ENCODE data around the gene EIF4E1B.

The EIF4E1B gene

GRCh38 chr5:176609724-176610434 lies 20.6 kb upstream of the EIF4E1B start, which contains the start of gene GPRIN1:
GPRIN1 (minus strand) TSS chr5:176610156; CDS start chr5:176599834, 10,322 bp downstream.
- H2AFZ ChIP-seq (ENCODE audit: low read length) = no peak within 1 kb of the TSS
- no peaks in the 10 kb centered on the region for H3K36me3 ChIP-seq (ENCODE audit: insufficient read depth, low read length)
- TF ChIP-seq CTCF (conservative IDR thresholded peaks at IDR 0.05; ENCODE audit: low read length) (no peak), EZH2phosphoT487 (IDR thresholded peaks at IDR 0.05; ENCODE audit: borderline replicate concordance) (no peak)

GRCh38 chr5:176610435-176610773 lies 20.1 kb upstream of the EIF4E1B start:
- H4K20me1 ChIP-seq (ENCODE audit: insufficient read depth, low read length, poor library complexity, severe bottlenecking) = no peaks in the 10 kb centered on the region
- H3K9me3 ChIP-seq (ENCODE audit: insufficient read depth, low read depth, low read length) = no peaks in the 10 kb centered on the region
- H3K79me2 ChIP-seq (ENCODE audit: insufficient read depth, low read length) = no peaks in the 10 kb centered on the region
- H3K4me3 ChIP-seq (ENCODE audit: low read length, poor library complexity, severe bottlenecking) = no peak overlapping the region
- H3K9ac ChIP-seq (ENCODE audit: low read depth, low read length, poor library complexity, severe bottlenecking) = no peak overlapping the region
- H2AFZ ChIP-seq (ENCODE audit: low read length) = no peak overlapping the region
- no peaks in the 10 kb centered on the region for H3K36me3 ChIP-seq (ENCODE audit: insufficient read depth, low read length)
- H3K4me1 ChIP-seq (ENCODE audit: insufficient read depth, low read length, poor library complexity, severe bottlenecking) = no peaks in the 10 kb centered on the region
- H3K4me2 ChIP-seq (ENCODE audit: low read depth, low read length, poor library complexity, severe bottlenecking) = no peak overlapping the region
- no peak for TF ChIP-seq CTCF (conservative IDR thresholded peaks at IDR 0.05; ENCODE audit: low read length)
- no peak for TF ChIP-seq EZH2phosphoT487 (IDR thresholded peaks at IDR 0.05; ENCODE audit: borderline replicate concordance)
- no peaks in the 10 kb centered on the region for H3F3A ChIP-seq (ENCODE audit: low read depth)
- H3K9me2 ChIP-seq (replicated peaks; ENCODE audit: low read depth, low read length) = no peaks in the 10 kb centered on the region
- H3K27me3 ChIP-seq (ENCODE audit: insufficient read depth, low read length, poor library complexity, severe bottlenecking) = no peaks in the 10 kb centered on the region

More at GRCh38 chr5:176609724-176610434, 20.6 kb upstream of the EIF4E1B start, which contains the start of gene GPRIN1:
- H3K9me3 ChIP-seq (ENCODE audit: insufficient read depth, low read depth, low read length) = no peaks in the 10 kb centered on the region
- no peak within 1 kb of the TSS for H3K4me2 ChIP-seq (ENCODE audit: low read depth, low read length, poor library complexity, severe bottlenecking)
- H3K4me3 ChIP-seq (ENCODE audit: low read length, poor library complexity, severe bottlenecking) = no peak within 1 kb of the TSS
- H3K9ac ChIP-seq (ENCODE audit: low read depth, low read length, poor library complexity, severe bottlenecking) = no peak within 1 kb of the TSS
- H4K20me1 ChIP-seq (ENCODE audit: insufficient read depth, low read length, poor library complexity, severe bottlenecking) = no peaks in the 10 kb centered on the region
- no peaks in the 10 kb centered on the region for H3K79me2 ChIP-seq (ENCODE audit: insufficient read depth, low read length)
- H3F3A ChIP-seq (ENCODE audit: low read depth) = no peaks in the 10 kb centered on the region
- H3K9me2 ChIP-seq (replicated peaks; ENCODE audit: low read depth, low read length) = no peaks in the 10 kb centered on the region
- no peaks in the 10 kb centered on the region for H3K27me3 ChIP-seq (ENCODE audit: insufficient read depth, low read length, poor library complexity, severe bottlenecking)
- H3K4me1 ChIP-seq (ENCODE audit: insufficient read depth, low read length, poor library complexity, severe bottlenecking) = no peaks in the 10 kb centered on the region

- Histone ChIP-seq H2AFZ (ENCODE audit: low read length) (no peak overlapping the region), H3K36me3 (ENCODE audit: insufficient read depth, low read length) (no peaks in the 10 kb centered on the region), H3K9me2 (replicated peaks; ENCODE audit: low read depth, low read length) (no peaks in the 10 kb centered on the region), H3F3A (ENCODE audit: low read depth) (no peaks in the 10 kb centered on the region), H3K4me2 (ENCODE audit: low read depth, low read length, poor library complexity, severe bottlenecking) (no peak overlapping the region), H3K9me3 (ENCODE audit: insufficient read depth, low read depth, low read length) (no peaks in the 10 kb centered on the region), H4K20me1 (ENCODE audit: insufficient read depth, low read length, poor library complexity, severe bottlenecking) (no peaks in the 10 kb centered on the region), H3K4me1 (ENCODE audit: insufficient read depth, low read length, poor library complexity, severe bottlenecking) (no peaks in the 10 kb centered on the region), H3K9ac (ENCODE audit: low read depth, low read length, poor library complexity, severe bottlenecking) (no peak overlapping the region), H3K27me3 (ENCODE audit: insufficient read depth, low read length, poor library complexity, severe bottlenecking) (no peaks in the 10 kb centered on the region), H3K79me2 (ENCODE audit: insufficient read depth, low read length) (no peaks in the 10 kb centered on the region), H3K4me3 (ENCODE audit: low read length, poor library complexity, severe bottlenecking) (no peak overlapping the region)
- TF ChIP-seq CTCF (conservative IDR thresholded peaks at IDR 0.05; ENCODE audit: low read length) (no peak), EZH2phosphoT487 (IDR thresholded peaks at IDR 0.05; ENCODE audit: borderline replicate concordance) (no peak)
These were observed 19.0 kb upstream of the EIF4E1B start for GRCh38 chr5:176611435-176611834.

Data from Loucy (cell line).